HUES6 (cell line): ENCODE results near the gene TFIP11.
A peak's percentile ranks its signal among the peaks of the same experiment; 100 is the strongest.

Experiments
- H3K27ac ChIP-seq: 2 replicates; pipeline ENCODE4 v1.7.0; 2013; ENCODE audit warnings: low read depth, mild to moderate bottlenecking, low read length, inconsistent platforms
- H3K27me3 ChIP-seq: 2 replicates; pipeline ENCODE4 v1.6.1; 2013; ENCODE audit warnings: low read length; ENCODE audit not compliant: control insufficient read depth, insufficient read depth
- H3K36me3 ChIP-seq: 2 replicates; pipeline ENCODE4 v1.6.1; 2013; ENCODE audit warnings: low read length; ENCODE audit not compliant: control insufficient read depth, insufficient read depth
- H3K4me1 ChIP-seq: 2 replicates; pipeline ENCODE4 v1.6.1; 2013; ENCODE audit warnings: low read length; ENCODE audit not compliant: control insufficient read depth, insufficient read depth
- H3K4me3 ChIP-seq: 2 replicates; pipeline ENCODE4 v1.5.1; 2013; ENCODE audit warnings: low read depth, low read length
- H3K9ac ChIP-seq: one replicate; pipeline ENCODE4 v1.6.1; 2013; ENCODE audit warnings: mild to moderate bottlenecking, low read length
- H3K9me3 ChIP-seq: 2 replicates; pipeline ENCODE4 v1.6.1; 2013; ENCODE audit warnings: low read depth, low read length; ENCODE audit not compliant: control insufficient read depth, insufficient read depth

TFIP11 gene

GRCh38 chr22:26477341-26477731, 34.9 kb downstream of the TFIP11 start:
- Histone ChIP-seq H3K4me1 (peaks cover 19% of the 10 kb centered on the region), H3K27ac (no peak overlapping the region), H3K36me3 (peaks cover 74% of the 10 kb centered on the region), H3K4me3 (no peak overlapping the region), H3K9me3 (no peaks in the 10 kb centered on the region), H3K9ac (peak overlapping the region; percentile 22), H3K27me3 (no peaks in the 10 kb centered on the region)

DNA sequence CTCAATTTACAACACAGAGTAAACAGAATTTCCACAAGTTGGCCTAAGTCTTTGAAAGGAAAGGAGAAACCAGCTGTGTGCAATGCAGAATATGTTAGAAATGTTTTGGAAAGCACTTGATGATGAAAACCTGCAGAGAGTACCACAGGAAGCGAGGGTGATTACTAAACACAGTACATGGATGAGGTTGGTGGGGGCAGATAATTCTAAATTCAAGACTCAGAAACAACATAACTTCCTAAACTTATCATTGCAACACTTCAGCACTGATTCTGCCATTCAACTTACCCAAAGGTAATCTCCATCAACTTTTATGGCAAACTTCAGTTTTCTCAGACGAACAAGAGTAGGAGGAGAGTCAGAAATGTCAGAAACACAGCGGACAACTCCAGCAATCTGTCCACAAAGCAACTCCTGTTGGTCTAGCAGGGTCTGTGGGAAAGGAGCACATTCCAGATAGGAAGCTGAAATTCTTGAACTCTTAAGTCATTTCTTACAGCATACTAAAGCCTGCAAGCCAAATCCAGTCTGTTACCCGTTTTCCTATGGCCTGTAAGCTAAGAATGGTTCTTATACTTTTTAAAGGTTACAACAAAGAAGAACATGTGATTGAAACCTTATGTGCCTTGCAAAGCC, 35.5 kb downstream of the TFIP11 start:
- H3K9me3 ChIP-seq = no peaks in the 10 kb centered on the region
- H3K4me3 ChIP-seq = no peak overlapping the region
- H3K4me1 ChIP-seq = peaks cover 19% of the 10 kb centered on the region
- H3K27me3 ChIP-seq = no peaks in the 10 kb centered on the region
- H3K9ac ChIP-seq = no peak overlapping the region
- peaks cover 79% of the 10 kb centered on the region for H3K36me3 ChIP-seq
- H3K27ac ChIP-seq = no peak overlapping the region

DNA sequence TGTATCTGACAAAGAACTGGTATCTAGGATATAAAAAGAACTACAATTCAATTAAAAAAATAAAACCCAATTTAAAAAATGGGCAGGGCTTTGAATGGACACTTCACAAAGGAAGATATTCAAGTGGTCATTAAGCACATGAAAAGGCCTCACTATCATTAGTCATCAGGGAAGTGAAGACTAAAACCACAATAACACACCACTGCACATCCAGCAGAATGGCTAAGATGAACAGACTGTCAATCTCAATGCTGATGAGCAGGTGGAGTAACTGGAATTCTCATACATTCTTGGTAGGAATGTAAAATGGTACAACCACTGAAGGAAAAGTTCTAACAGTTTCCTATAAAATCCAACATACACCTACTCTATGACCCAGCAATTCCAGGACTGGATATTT, 37.6 kb downstream of the TFIP11 start:
- Histone ChIP-seq H3K27me3 (no peaks in the 10 kb centered on the region), H3K9ac (no peak overlapping the region), H3K4me1 (peaks cover under 1% of the 10 kb centered on the region; the same call in 1 of the 2 replicates), H3K36me3 (peaks cover 86% of the 10 kb centered on the region), H3K9me3 (no peaks in the 10 kb centered on the region), H3K27ac (no peak overlapping the region), H3K4me3 (no peak overlapping the region)

- peaks cover 91% of the 10 kb centered on the region for H3K36me3 ChIP-seq
- no peaks in the 10 kb centered on the region for H3K9me3 ChIP-seq
- H3K4me1 ChIP-seq = no peaks in the 10 kb centered on the region
- H3K4me3 ChIP-seq = no peak overlapping the region
- H3K27ac ChIP-seq = no peak overlapping the region; the same call in 1 of the 2 replicates
- H3K27me3 ChIP-seq = no peaks in the 10 kb centered on the region
- H3K9ac ChIP-seq = no peak overlapping the region
Observed at GRCh38 chr22:26471522-26471921, 40.8 kb downstream of the TFIP11 start.

DNA sequence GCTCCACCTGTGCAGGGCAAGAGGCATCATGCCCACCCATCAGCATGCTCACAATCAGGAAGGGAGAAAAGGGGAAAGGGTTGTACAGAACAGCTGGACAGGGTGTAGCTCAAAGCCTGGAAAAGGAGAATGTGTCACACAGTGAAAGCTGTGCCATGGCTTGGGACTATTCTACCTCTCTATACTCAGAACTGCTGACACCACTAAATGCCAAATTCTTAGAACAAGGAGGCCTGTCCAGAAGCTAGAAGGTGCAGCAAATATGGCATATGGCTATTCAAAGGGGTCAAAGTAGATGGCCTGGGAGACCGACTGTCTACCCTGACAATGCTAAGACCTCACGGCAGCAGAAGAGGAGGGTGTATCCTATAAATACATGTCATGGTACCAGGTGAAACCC, 41.5 kb downstream of the TFIP11 start:
- H3K9me3 ChIP-seq = no peaks in the 10 kb centered on the region
- H3K9ac ChIP-seq = no peak overlapping the region
- no peak overlapping the region for H3K27ac ChIP-seq
- H3K36me3 ChIP-seq = peaks cover 92% of the 10 kb centered on the region
- no peaks in the 10 kb centered on the region for H3K27me3 ChIP-seq
- no peaks in the 10 kb centered on the region for H3K4me1 ChIP-seq
- no peak overlapping the region for H3K4me3 ChIP-seq

GRCh38 chr22:26466196-26466595, 46.1 kb downstream of the TFIP11 start:
- Histone ChIP-seq H3K36me3 (peaks cover 91% of the 10 kb centered on the region), H3K4me3 (no peak overlapping the region), H3K27me3 (no peaks in the 10 kb centered on the region)

DNA sequence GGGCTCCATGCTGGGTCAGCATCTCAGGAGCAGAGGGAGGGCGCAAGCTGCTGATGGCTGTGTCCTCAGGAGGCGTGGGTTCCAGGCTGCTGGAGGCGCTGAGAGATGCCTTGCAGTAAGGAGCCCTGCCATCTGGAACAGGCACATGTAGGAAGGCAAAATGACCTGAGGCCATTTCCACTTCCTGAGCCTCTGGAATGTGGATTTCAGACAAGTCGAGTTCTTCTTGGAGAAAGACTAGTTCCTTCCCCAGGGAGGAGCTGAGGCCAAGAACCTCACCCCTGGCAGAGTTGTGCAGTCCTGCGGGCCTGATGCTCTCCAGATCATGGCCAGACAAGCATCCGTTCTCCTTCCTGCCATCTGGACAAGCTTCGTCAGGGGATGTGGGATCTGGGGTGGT, 48.0 kb downstream of the TFIP11 start:
- no peak overlapping the region for H3K4me3 ChIP-seq
- H3K36me3 ChIP-seq = peaks cover 90% of the 10 kb centered on the region
- H3K9ac ChIP-seq = no peak overlapping the region
- H3K27me3 ChIP-seq = no peaks in the 10 kb centered on the region
- H3K9me3 ChIP-seq = no peaks in the 10 kb centered on the region
- H3K4me1 ChIP-seq = peaks cover 3% of the 10 kb centered on the region; the same call in 1 of the 2 replicates
- H3K27ac ChIP-seq = no peak overlapping the region

More at GRCh38 chr22:26466196-26466595, 46.1 kb downstream of the TFIP11 start:
- Histone ChIP-seq H3K4me1 (peaks cover 3% of the 10 kb centered on the region; the same call in 1 of the 2 replicates), H3K9ac (no peak overlapping the region), H3K27ac (no peak overlapping the region), H3K9me3 (no peaks in the 10 kb centered on the region)

DNA sequence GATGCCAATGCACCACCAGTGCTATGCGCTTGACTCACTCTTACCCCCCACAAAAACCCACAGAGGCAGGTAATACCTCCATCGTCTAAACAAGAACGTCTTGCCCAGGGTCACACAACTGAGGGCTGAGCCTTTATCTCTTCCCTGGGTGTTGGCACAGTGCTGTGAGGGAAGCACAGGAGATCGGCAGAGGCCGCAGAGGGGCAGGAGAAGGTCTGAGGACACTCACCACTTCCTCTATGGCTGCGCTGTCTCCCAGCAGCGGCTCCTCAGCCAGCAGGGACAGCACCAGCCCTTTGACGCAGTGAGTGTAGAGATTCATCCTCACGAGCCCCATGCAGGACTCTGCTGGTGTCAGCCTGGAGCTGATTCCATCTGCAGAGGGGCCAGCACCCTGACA, 48.6 kb downstream of the TFIP11 start:
- peaks cover 3% of the 10 kb centered on the region; the same call in 1 of the 2 replicates for H3K4me1 ChIP-seq
- H3K9me3 ChIP-seq = no peaks in the 10 kb centered on the region
- H3K9ac ChIP-seq = no peak overlapping the region
- H3K27me3 ChIP-seq = no peaks in the 10 kb centered on the region
- no peak overlapping the region for H3K4me3 ChIP-seq
- no peak overlapping the region for H3K27ac ChIP-seq
- peaks cover 90% of the 10 kb centered on the region for H3K36me3 ChIP-seq

- H3K36me3 ChIP-seq = peaks cover 88% of the 10 kb centered on the region
- no peak overlapping the region for H3K4me3 ChIP-seq
- no peaks in the 10 kb centered on the region for H3K9me3 ChIP-seq
- no peak overlapping the region for H3K9ac ChIP-seq
- peaks cover 3% of the 10 kb centered on the region; the same call in 1 of the 2 replicates for H3K4me1 ChIP-seq
- H3K27ac ChIP-seq = no peak overlapping the region
- no peaks in the 10 kb centered on the region for H3K27me3 ChIP-seq
Observed at GRCh38 chr22:26463101-26463661, 49.1 kb downstream of the TFIP11 start.

DNA sequence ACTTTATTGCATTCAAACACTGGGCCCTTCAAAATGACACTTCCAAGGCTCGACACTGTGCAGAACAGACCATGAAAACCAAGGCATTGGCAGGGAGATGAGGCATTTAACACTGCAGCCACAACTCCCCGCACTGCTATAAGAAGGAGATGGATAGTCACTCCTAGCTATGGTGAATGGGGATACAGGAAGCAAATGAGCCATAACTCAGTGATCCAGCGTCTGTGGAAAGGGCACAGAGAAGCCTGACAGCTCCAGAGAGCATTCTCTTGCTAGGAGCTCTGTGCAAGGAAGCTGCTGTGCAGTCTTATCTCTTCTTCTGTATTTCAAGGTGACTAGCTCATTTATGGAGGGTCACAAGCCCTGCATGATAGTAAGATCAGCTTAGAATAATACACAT, 49.6 kb downstream of the TFIP11 start:
- Histone ChIP-seq H3K36me3 (peaks cover 88% of the 10 kb centered on the region), H3K27ac (no peak overlapping the region)

DNA sequence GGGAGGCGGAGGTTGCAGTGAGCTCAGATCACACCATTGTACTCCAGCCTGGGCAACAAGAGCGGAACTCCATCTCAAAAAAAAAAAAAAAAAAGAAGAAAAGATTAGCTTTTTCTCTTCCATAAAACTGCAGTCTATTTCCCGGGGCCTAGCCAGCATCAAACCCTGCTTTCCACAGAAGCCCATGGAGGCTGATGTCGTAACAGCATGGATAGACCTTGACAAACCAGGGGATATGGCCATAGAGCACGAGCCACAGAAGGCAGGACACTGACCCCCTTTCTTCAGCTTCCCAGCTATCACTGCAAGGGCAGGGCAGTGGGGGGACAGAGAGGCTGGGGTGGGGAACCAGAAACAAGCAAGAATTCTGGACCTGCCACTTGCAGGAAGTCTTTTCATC, 50.2 kb downstream of the TFIP11 start:
- peaks cover 88% of the 10 kb centered on the region for H3K36me3 ChIP-seq
- no peaks in the 10 kb centered on the region for H3K27me3 ChIP-seq
- H3K9ac ChIP-seq = no peak overlapping the region

More for the DNA sequence above, 49.6 kb downstream of the TFIP11 start:
- Histone ChIP-seq H3K4me3 (no peak overlapping the region), H3K27me3 (no peaks in the 10 kb centered on the region), H3K4me1 (peaks cover 3% of the 10 kb centered on the region; the same call in 1 of the 2 replicates), H3K9me3 (no peaks in the 10 kb centered on the region), H3K9ac (no peak overlapping the region)

More for the DNA sequence above, 50.2 kb downstream of the TFIP11 start:
- H3K9me3 ChIP-seq = no peaks in the 10 kb centered on the region
- no peak overlapping the region for H3K4me3 ChIP-seq
- H3K4me1 ChIP-seq = peaks cover 3% of the 10 kb centered on the region; the same call in 1 of the 2 replicates
- no peak overlapping the region for H3K27ac ChIP-seq
